Stimulated activated CD4-positive, alpha-beta T cell treated with anti-CD3 and anti-CD28 coated beads, Interleukin-2, amount 100 ng/mL, for 4 hours (primary cell): Measurements from ENCODE around the gene PARVB.

ENCODE experiments used
- DNase-seq: peaks from one replicate; pipeline ENCODE4 v3.0.0-alpha.2; 2020; ENCODE audit warnings: low read depth

The PARVB gene, protein sequence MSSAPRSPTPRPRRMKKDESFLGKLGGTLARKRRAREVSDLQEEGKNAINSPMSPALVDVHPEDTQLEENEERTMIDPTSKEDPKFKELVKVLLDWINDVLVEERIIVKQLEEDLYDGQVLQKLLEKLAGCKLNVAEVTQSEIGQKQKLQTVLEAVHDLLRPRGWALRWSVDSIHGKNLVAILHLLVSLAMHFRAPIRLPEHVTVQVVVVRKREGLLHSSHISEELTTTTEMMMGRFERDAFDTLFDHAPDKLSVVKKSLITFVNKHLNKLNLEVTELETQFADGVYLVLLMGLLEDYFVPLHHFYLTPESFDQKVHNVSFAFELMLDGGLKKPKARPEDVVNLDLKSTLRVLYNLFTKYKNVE

GRCh38 chr22:44024288-44024921, at the start of gene PARVB:
Gene PARVB, plus strand, starts transcription at chr22:44024302. Its CDS starts 38 bp downstream, at chr22:44024340.
- no peak for DNase-seq

DNA sequence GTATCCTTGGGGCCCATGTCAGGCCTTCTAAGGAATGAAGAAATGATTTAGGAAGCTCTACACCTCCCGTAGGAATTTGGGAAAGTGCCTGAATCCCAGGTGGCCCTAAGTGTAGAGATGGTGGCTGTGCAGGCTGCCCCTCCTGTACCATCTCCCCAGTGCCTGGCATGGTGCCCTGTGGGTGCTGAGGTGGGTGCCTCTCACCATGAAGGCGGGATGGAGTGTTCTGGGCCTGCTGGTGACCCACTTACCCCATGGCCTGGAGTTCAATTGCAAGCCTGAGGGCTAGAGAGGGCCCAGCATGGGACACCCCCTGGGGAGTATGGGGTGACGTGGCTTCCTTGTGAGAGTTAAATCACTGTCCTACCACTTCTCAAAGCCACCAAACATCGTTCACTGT, 49.1 kb upstream of the PARVB start:
- DNase-seq = no peak

DNA sequence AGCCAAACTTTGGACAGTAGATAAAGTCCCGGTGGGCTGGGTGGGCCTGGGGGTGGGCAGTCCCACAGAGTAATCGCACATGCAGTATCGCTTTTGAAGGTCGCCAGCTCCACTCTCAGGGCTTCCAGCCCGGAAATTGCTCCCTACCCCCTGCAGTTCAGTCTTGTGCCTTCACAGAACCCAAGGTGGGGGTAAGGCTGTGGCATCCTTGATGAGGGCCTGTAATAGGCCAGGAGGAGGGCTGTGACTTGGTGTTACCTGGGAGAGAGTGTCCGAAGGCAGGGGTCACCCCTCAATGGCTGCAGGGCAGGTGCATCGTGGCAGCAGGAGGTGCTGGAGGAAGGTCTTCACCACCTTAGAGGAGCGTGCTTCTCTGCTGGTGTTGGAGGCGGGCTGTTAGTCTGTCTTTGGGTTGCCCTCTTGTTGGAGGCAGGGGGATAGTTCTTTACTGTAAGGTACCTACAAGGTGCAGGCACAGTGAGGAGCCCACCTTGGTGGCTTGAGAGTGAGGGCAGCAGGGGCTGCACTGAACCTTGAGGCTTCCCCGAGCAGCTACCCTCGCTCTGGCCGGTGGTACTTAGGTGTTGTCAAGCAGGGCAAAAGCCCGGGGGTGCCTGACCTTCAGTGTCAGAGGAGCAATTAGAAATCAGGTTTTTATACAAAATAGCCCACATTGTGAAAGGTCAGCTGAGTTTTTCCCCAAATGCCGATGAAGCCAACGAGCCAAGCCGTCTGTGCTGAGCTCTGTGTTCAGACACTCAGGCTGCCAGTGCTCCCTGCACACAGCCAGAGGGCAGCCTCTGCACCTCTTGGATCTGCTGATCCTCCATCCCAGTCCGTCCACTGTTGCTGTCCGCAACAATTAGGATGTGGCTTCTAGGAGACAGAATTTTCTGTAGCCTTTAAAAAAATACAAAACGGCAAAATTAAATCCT, 47.0 kb upstream of the PARVB start:
- no peak for DNase-seq

GRCh38 chr22:43978558-43978957, 45.5 kb upstream of the PARVB start:
- no peak for DNase-seq

- DNase-seq = no peak
Observed at GRCh38 chr22:43980579-43980978, 43.5 kb upstream of the PARVB start.

- no peak for DNase-seq
Observed at GRCh38 chr22:43980996-43981395, 43.1 kb upstream of the PARVB start.

GRCh38 chr22:43983808-43984207, 40.3 kb upstream of the PARVB start:
- no peak for DNase-seq

- no peak for DNase-seq
Observed at GRCh38 chr22:43985532-43985931, 38.6 kb upstream of the PARVB start.

GRCh38 chr22:43988116-43988820, 35.8 kb upstream of the PARVB start:
- no peak for DNase-seq

DNA sequence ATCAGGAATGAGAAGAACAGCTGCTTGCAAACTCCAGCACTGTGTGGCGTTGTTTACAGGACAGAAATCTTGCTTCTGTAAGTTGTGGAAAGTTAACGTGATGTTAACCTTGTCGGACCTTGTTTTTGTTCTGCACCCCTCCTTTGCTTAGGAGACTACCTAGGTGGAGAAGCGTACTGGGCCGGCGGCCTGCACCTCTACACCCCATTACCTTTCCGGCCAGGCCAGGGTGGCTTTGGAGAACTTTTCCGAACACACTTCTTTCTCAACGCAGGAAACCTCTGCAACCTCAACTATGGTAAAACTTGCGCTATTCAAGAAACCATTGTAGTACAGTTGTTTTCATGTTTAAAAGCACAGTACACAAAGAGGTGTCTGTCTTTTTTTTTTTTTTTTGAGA, 35.1 kb upstream of the PARVB start:
- no peak for DNase-seq

DNA sequence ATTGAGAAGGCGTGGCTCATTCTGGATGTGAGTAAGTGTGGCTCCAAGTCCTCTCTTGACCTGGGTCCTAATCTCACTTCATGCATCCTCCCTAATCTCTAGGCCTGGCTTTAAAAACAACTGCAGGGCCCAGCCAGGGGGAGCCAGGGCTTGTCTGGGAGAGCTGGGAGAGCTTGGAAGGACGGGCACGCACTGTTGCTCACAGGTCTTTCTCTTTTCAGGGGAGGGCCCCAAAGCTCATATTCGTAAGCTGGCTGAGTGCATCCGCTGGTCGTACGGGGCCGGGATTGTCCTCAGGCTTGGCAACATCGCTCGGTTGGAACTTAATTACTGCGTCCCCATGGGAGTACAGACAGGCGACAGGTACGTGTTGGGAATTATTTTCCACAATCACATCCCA, 34.1 kb upstream of the PARVB start:
- DNase-seq = no peak

- no peak for DNase-seq
Observed at GRCh38 chr22:43991316-43992020, 32.6 kb upstream of the PARVB start.

- DNase-seq = no peak
Observed at GRCh38 chr22:43992331-43992821, 31.7 kb upstream of the PARVB start.

- peak; percentile 33 for DNase-seq
Observed at GRCh38 chr22:43993072-43993760, 30.9 kb upstream of the PARVB start.

DNA sequence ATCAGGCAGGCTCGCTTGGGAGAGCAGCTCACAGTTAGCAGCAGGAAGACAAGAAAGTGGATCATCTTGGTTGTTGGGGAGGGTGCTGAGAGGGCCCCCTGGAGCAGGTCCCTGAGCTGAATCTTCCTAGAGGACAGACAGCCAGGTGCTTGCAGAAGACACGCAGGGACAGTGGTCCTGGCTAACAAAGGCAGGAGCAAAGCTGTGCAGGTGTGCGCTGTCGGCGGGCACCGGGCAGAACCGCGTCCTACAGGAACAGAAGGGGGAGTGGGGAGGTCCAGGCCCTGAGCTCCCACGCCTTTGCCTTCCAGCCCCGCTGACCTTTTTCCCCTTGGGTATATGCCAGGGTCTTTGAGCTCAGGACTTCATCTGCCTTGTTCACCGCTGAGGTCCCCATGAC, 30.1 kb upstream of the PARVB start:
- no peak for DNase-seq

GRCh38 chr22:43994416-43994815, 29.7 kb upstream of the PARVB start:
- DNase-seq = no peak

DNA sequence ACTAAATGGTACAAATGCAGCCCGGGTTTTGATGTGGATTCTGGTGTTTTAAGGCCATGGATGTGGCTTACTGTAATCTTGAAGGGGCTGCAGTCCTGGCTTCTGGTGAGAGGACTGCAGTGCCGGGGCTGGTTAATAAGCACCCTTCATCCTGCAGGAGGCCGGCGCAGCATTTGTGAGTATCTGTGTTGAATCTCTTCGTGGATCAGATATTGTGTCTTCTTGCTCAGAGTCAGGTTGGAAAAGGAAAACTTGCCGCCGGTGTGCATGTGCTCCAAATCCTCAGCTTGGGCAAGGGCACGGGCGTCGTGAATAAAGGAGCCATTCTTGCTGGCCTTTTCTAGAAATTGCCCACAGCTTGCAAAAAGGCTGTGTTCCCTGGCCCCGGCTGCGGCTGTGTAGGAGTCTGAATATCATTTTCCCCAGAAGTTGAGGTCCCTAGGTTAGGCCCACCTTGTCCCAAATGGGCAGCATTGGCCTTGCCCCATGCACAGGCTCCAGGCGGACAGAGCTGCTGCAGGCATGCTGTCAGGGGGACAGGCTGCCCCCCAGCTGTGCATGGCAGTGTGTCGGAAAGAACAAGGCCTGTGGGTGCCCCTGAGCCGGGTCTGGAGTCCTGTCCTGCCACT, 28.9 kb upstream of the PARVB start:
- DNase-seq = no peak

GRCh38 chr22:43995798-43996169, 28.3 kb upstream of the PARVB start:
- DNase-seq = no peak

DNA sequence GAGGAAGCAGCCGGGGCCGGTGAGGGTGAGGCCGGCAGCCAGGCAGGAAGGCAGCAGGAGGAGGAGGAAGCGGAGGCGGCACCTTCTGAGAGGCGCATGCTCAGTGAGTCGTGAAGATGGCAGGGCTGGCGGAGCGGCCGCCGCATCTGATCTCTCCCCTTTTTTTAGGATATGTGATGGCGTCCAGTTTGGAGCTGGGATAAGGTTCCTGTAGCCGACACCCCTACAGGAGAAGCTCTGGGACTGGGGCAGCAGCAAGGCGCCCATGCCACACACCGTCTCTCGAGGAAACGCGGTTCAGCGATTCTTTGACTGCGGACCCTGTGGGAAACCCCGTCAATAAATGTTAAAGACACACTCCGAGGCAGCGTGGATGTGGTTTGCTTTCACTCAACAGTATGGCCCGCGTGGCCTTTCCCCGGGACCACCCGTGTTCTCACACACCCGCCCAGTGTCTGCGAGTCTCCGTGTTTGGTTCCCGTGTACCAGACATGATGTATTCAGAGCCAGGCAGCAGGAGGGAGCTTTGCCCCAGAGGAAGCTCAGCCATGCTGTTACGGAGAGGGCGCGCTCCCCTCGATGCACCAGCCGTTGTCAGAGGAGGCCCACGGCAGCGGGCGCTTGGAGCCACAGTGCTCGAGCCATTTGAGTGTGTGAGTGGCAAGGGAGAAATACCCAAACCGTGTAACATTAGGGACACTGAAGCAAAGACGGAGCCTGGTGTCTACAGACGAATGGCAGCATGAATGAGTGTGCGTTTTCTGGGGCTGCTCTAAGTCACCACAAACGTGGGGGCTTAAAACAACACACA, 27.7 kb upstream of the PARVB start:
- peak; percentile 60 for DNase-seq

GRCh38 chr22:43996981-43997265, 27.2 kb upstream of the PARVB start:
- DNase-seq = no peak
